ENCODE measurements around the gene ABITRAM.
"Not testable (repeated sequence)": the region's sequence is repeated elsewhere in the genome, so short reads cannot be mapped to it uniquely, and the experiment has no call there.

Gene ABITRAM

GRCh38 chr9:108933231-108933717 is 926 bp upstream of the ABITRAM start:
- no peak for DNase-seq

- DNase-seq: peak; percentile 43 to 84
These were observed 380 bp upstream of the ABITRAM start, which contains the start of gene ELP1 for GRCh38 chr9:108933718-108934322. Gene ELP1, minus strand, starts transcription at chr9:108934124. Its CDS starts 2,978 bp downstream, at chr9:108931146.

- DNase-seq: no peak
These were observed 3.5 kb downstream of the ABITRAM start for GRCh38 chr9:108937561-108938305.

GRCh38 chr9:108939975-108940374 is 5.8 kb downstream of the ABITRAM start:
- no peak for DNase-seq

GRCh38 chr9:108950168-108950567 is 16.0 kb downstream of the ABITRAM start:
- DNase-seq: no peak

- no peak for DNase-seq
These were observed 17.4 kb downstream of the ABITRAM start for GRCh38 chr9:108951578-108951977.

- DNase-seq: no peak
These were observed 19.9 kb downstream of the ABITRAM start for GRCh38 chr9:108953983-108954574.

- no peak for DNase-seq
These were observed 21.9 kb downstream of the ABITRAM start for GRCh38 chr9:108956022-108956630.

- DNase-seq: no peak
These were observed 22.4 kb downstream of the ABITRAM start for GRCh38 chr9:108956631-108957026.

- DNase-seq: no peak
These were observed 26.1 kb downstream of the ABITRAM start for GRCh38 chr9:108960331-108960730.

- DNase-seq: no peak
These were observed 27.0 kb downstream of the ABITRAM start for GRCh38 chr9:108961151-108961550.

- DNase-seq: no peak
These were observed 29.4 kb downstream of the ABITRAM start for GRCh38 chr9:108963459-108964143.

- no peak for DNase-seq
These were observed 33.7 kb downstream of the ABITRAM start for GRCh38 chr9:108967916-108968315.

GRCh38 chr9:108971392-108971791 is 37.2 kb downstream of the ABITRAM start:
- DNase-seq: not testable (repeated sequence)

- DNase-seq: no peak
These were observed 38.0 kb downstream of the ABITRAM start for GRCh38 chr9:108972186-108972585.

GRCh38 chr9:108972626-108973209 is 38.5 kb downstream of the ABITRAM start:
- no peak for DNase-seq

GRCh38 chr9:108973895-108974294 is 39.7 kb downstream of the ABITRAM start:
- DNase-seq: no peak

GRCh38 chr9:108978205-108978604 is 44.0 kb downstream of the ABITRAM start:
- no peak for DNase-seq

GRCh38 chr9:108980893-108981292 is 46.7 kb downstream of the ABITRAM start:
- no peak for DNase-seq

- no peak for DNase-seq
These were observed 49.7 kb downstream of the ABITRAM start for GRCh38 chr9:108983885-108984284.
